LHCN-M2 (cell line): ENCODE measurements around the gene CERS6. TPM values are rescaled to one million over a fixed set of nuclear protein-coding genes. Genes with fewer than 3 reads are reported as not detected.

Experiments used
- DNase-seq: peaks from one replicate; pipeline ENCODE4 v3.0.0-alpha.2; 2012; ENCODE audit warnings: low read depth
- total RNA-seq: library from RNA; depleted of rRNA; stranded (reverse); fragments of >200 nt; gene quantifications from 2 replicates; pipeline ENCODE4 v1.2.3, GENCODE V29; 2014

CERS6 gene
- total RNA-seq, 1 experiment from 2014 or later = 47.2 TPM

- no peak for DNase-seq
Observed at GRCh38 chr2:168567836-168568235, 111.8 kb downstream of the CERS6 start.

GRCh38 chr2:168568476-168569267 is 112.6 kb downstream of the CERS6 start:
- peak; percentile 70 for DNase-seq

- DNase-seq = no peak
Observed at GRCh38 chr2:168571061-168571460, 115.0 kb downstream of the CERS6 start.

- peak; percentile 91 for DNase-seq
Observed at GRCh38 chr2:168573128-168573903, 117.2 kb downstream of the CERS6 start.

- no peak for DNase-seq
Observed at GRCh38 chr2:168574856-168575630, 119.0 kb downstream of the CERS6 start.

- DNase-seq = no peak
Observed at GRCh38 chr2:168577885-168578284, 121.8 kb downstream of the CERS6 start.

GRCh38 chr2:168583064-168583709 is 127.1 kb downstream of the CERS6 start:
- DNase-seq = peak; percentile 47

- DNase-seq = peak; percentile 87
Observed at GRCh38 chr2:168583710-168584521, 127.8 kb downstream of the CERS6 start.

GRCh38 chr2:168584911-168585310 is 128.8 kb downstream of the CERS6 start:
- DNase-seq = no peak

GRCh38 chr2:168585700-168586099 is 129.6 kb downstream of the CERS6 start:
- DNase-seq = no peak

- no peak for DNase-seq
Observed at GRCh38 chr2:168587307-168587706, 131.2 kb downstream of the CERS6 start.

- no peak for DNase-seq
Observed at GRCh38 chr2:168589236-168590211, 133.5 kb downstream of the CERS6 start.

GRCh38 chr2:168592181-168592831 is 136.2 kb downstream of the CERS6 start:
- DNase-seq = peak; percentile 41

GRCh38 chr2:168593713-168594112 is 137.6 kb downstream of the CERS6 start:
- DNase-seq = no peak

- no peak for DNase-seq
Observed at GRCh38 chr2:168594778-168595177, 138.7 kb downstream of the CERS6 start.

- no peak for DNase-seq
Observed at GRCh38 chr2:168596881-168597655, 141.0 kb downstream of the CERS6 start.

- no peak for DNase-seq
Observed at GRCh38 chr2:168599738-168600137, 143.7 kb downstream of the CERS6 start.

GRCh38 chr2:168600949-168601348 is 144.9 kb downstream of the CERS6 start:
- DNase-seq = no peak
